ENCODE results near the gene RCOR1.

Gene RCOR1

DNA sequence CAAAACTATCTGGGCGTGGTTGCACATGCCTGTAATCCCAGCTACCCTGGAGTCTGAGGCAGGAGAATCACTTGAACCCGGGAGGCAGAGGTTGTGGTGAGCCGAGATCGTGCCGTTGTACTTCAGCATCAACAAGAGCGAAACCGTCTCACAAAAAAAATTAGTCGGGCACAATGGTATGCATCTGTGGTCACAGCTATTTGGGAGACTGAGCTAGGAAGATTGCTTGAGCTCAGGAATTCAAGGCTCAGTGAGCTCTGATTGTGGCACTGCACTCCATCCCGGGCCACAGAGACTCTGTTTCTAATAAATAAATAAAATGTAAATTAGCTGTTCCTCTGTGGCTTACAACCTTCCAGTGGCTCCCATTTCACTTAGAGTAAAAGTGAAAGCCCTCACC lies 28.0 kb downstream of the RCOR1 start:
- Histone ChIP-seq H3K23ac (ENCODE audit: low read depth, low read length, poor library complexity) (no peak overlapping the region), H3K4me1 (ENCODE audit: control insufficient read depth in 2 of 2, insufficient read depth in 1 of 2, low read depth in 1 of 2, low read length in 2 of 2) (peaks cover 5 to 12% of the 10 kb centered on the region in 2 donors), H3K14ac (ENCODE audit: low read length) (no peak overlapping the region), H3K9me3 (replicated peaks in 1 of 2; ENCODE audit: control insufficient read depth in 2 of 2, insufficient read depth in 1 of 2, low read depth in 1 of 2, low read length in 2 of 2) (no peaks in the 10 kb centered on the region), H2AFZ (ENCODE audit: low read length) (no peak overlapping the region), H3K4me3 (ENCODE audit: low read length in 2 of 2) (no peak overlapping the region), H2BK5ac (ENCODE audit: low read length) (no peak overlapping the region), H4K8ac (ENCODE audit: low read depth, low read length) (no peak overlapping the region), H3K27ac (replicated peaks; ENCODE audit: low read length) (no peak overlapping the region), H3K36me3 (replicated peaks in 1 of 2; ENCODE audit: control insufficient read depth in 2 of 2, insufficient read depth in 2 of 2, low read length in 2 of 2) (peaks cover 0 to 2% of the 10 kb centered on the region in 2 donors), H3K79me1 (ENCODE audit: low read depth, low read length) (peaks cover 6% of the 10 kb centered on the region), H3K9ac (ENCODE audit: low read depth, low read length, poor library complexity) (no peak overlapping the region), H4K91ac (ENCODE audit: low read depth, low read length, poor library complexity) (no peak overlapping the region), H2BK120ac (ENCODE audit: low read depth, low read length) (no peak overlapping the region), H3K27me3 (ENCODE audit: control insufficient read depth in 3 of 3, insufficient read depth in 3 of 3, low read depth in 1 of 3, low read length in 3 of 3) (no peaks in the 10 kb centered on the region), H2BK12ac (ENCODE audit: low read length) (no peak overlapping the region), H2BK15ac (ENCODE audit: low read length) (no peak overlapping the region), H3K18ac (ENCODE audit: low read length) (no peak overlapping the region), H2AK5ac (ENCODE audit: low read depth, low read length) (no peak overlapping the region), H3K4ac (ENCODE audit: low read length) (no peak overlapping the region), H3K4me2 (ENCODE audit: insufficient read depth, low read length, poor library complexity, severe bottlenecking) (no peak overlapping the region)
- no peak for DNase-seq (ENCODE audit: low spot score)
- WGBS, 2 donors (ENCODE audit: extremely low coverage in 2 of 2, insufficient read length in 2 of 2, insufficient replicate concordance in 1 of 2) = no CpG with 5 or more reads among the region's 9 CpGs

DNA sequence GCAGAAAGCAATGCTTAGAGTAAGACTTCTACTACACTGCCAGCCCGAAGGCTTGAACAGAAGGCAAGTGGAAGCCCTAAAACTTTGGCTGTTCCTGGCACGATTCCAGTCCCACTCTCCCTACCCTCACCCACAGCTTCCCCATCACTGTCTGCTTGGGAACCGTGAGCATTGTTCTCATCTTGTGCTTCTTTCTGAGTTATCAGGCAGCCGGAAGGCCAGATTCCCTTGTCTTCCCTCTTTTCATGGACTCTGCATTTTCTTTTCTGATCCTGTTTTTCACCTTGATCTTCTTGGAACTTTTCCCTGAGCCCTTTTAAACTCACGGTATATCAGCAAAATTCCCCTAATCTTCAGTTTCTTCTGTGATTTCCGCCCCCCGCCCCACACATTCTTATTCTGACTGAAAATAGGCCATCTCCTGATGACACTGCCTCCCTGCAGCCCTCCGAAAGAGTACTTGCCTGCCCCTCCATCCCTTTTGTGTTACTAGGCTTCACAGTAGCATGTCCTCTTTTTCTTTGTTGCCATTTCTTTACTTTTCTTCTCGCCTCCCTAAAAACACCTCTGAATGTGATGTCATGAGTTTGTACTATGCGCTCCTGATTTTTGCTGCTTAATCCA lies 29.9 kb downstream of the RCOR1 start:
- peak overlapping the region; percentile 52 for H3K27ac ChIP-seq (replicated peaks; ENCODE audit: low read length)
- H2BK15ac ChIP-seq (ENCODE audit: low read length) = no peak overlapping the region
- H3K18ac ChIP-seq (ENCODE audit: low read length) = peak overlapping the region; percentile 30
- peaks cover 2% of the 10 kb centered on the region for H3K79me1 ChIP-seq (ENCODE audit: low read depth, low read length)
- H3K4ac ChIP-seq (ENCODE audit: low read length) = no peak overlapping the region
- H2BK5ac ChIP-seq (ENCODE audit: low read length) = no peak overlapping the region
- H3K9ac ChIP-seq (ENCODE audit: low read depth, low read length, poor library complexity) = no peak overlapping the region
- no peak overlapping the region for H2AK5ac ChIP-seq (ENCODE audit: low read depth, low read length)
- H2BK120ac ChIP-seq (ENCODE audit: low read depth, low read length) = no peak overlapping the region
- peak overlapping the region; percentile 44 for H3K4me2 ChIP-seq (ENCODE audit: insufficient read depth, low read length, poor library complexity, severe bottlenecking)
- H3K4me3 ChIP-seq (ENCODE audit: low read length in 2 of 2) = no peak overlapping the region
- H3K14ac ChIP-seq (ENCODE audit: low read length) = no peak overlapping the region
- no peaks in the 10 kb centered on the region for H3K9me3 ChIP-seq (replicated peaks in 1 of 2; ENCODE audit: control insufficient read depth in 2 of 2, insufficient read depth in 1 of 2, low read depth in 1 of 2, low read length in 2 of 2)
- no CpG with 5 or more reads among the region's 10 CpGs for WGBS, 2 donors (ENCODE audit: extremely low coverage in 2 of 2, insufficient read length in 2 of 2, insufficient replicate concordance in 1 of 2)
- H4K8ac ChIP-seq (ENCODE audit: low read depth, low read length) = no peak overlapping the region
- no peaks in the 10 kb centered on the region for H3K27me3 ChIP-seq (ENCODE audit: control insufficient read depth in 3 of 3, insufficient read depth in 3 of 3, low read depth in 1 of 3, low read length in 3 of 3)
- H2BK12ac ChIP-seq (ENCODE audit: low read length) = no peak overlapping the region
- no peaks in the 10 kb centered on the region for H3K36me3 ChIP-seq (replicated peaks in 1 of 2; ENCODE audit: control insufficient read depth in 2 of 2, insufficient read depth in 2 of 2, low read length in 2 of 2)
- peaks cover 5 to 10% of the 10 kb centered on the region in 2 donors for H3K4me1 ChIP-seq (ENCODE audit: control insufficient read depth in 2 of 2, insufficient read depth in 1 of 2, low read depth in 1 of 2, low read length in 2 of 2)
- no peak overlapping the region for H2AFZ ChIP-seq (ENCODE audit: low read length)
- no peak for DNase-seq (ENCODE audit: low spot score)
- H4K91ac ChIP-seq (ENCODE audit: low read depth, low read length, poor library complexity) = no peak overlapping the region
- no peak overlapping the region for H3K23ac ChIP-seq (ENCODE audit: low read depth, low read length, poor library complexity)

DNA sequence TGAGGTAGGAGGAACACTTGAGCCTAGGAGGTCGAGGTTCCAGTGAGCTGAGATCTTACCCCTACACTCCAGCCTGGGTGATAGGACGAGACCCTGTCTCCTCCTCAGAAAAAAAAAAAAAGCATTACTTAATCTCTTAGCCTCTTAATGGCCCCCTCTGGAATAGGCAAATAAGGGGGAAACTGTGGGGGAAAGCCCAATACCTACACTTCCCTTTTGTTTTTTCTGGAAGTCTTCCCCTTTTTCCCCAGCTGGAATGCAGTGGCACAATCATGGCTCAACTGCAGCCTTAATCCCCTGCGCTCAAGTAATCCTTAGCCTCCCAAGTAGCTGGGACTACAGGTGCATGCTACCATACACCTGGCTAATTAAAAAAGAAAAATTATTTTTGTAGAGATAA lies 32.2 kb downstream of the RCOR1 start:
- no CpG with 5 or more reads among the region's 3 CpGs for WGBS, 2 donors (ENCODE audit: extremely low coverage in 2 of 2, insufficient read length in 2 of 2, insufficient replicate concordance in 1 of 2)

DNA sequence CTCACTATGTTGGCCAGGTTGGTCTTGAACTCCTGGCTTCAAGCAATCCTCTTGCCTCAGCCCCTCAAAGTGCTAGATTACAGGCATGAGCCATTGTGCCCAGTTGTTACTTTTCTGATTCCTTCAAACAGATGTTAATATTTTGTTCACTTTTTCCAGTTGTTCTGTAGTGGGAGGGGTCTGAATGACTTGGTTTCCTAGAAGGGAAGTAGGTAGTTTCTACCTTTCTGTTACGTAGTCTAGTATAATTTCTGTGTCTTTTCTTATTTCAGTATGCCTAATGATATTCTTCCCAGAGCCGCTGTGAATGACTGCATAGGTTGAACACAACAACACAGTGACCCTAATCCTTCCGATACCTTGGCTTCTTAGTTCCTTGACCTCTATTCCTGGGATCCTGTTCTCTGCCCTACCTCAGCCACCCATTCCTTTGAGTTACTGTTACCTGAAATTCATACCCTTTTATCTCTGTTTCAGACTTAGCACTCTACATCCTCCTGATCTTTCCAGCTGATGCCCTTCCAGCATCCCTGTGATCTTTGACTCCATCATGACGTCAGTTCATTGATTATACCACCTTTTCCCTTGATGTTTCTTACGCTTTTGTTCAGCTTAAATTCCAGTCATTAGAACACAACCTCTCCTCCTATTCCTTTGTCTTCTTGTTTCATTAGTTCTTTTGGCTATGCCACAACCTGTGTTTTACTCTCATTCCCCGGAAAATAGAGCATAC lies 33.3 kb downstream of the RCOR1 start:
- Histone ChIP-seq H3K4me2 (ENCODE audit: insufficient read depth, low read length, poor library complexity, severe bottlenecking) (no peak overlapping the region), H3K36me3 (replicated peaks in 1 of 2; ENCODE audit: control insufficient read depth in 2 of 2, insufficient read depth in 2 of 2, low read length in 2 of 2) (no peaks in the 10 kb centered on the region), H3K18ac (ENCODE audit: low read length) (no peak overlapping the region), H3K27me3 (ENCODE audit: control insufficient read depth in 3 of 3, insufficient read depth in 3 of 3, low read depth in 1 of 3, low read length in 3 of 3) (no peaks in the 10 kb centered on the region), H3K23ac (ENCODE audit: low read depth, low read length, poor library complexity) (no peak overlapping the region), H2BK120ac (ENCODE audit: low read depth, low read length) (no peak overlapping the region), H4K8ac (ENCODE audit: low read depth, low read length) (no peak overlapping the region), H3K9me3 (replicated peaks in 1 of 2; ENCODE audit: control insufficient read depth in 2 of 2, insufficient read depth in 1 of 2, low read depth in 1 of 2, low read length in 2 of 2) (no peaks in the 10 kb centered on the region), H2BK5ac (ENCODE audit: low read length) (no peak overlapping the region), H2AFZ (ENCODE audit: low read length) (no peak overlapping the region), H3K4me3 (ENCODE audit: low read length in 2 of 2) (no peak overlapping the region), H2BK15ac (ENCODE audit: low read length) (no peak overlapping the region), H3K79me1 (ENCODE audit: low read depth, low read length) (no peaks in the 10 kb centered on the region), H2BK12ac (ENCODE audit: low read length) (no peak overlapping the region), H3K14ac (ENCODE audit: low read length) (no peak overlapping the region), H3K9ac (ENCODE audit: low read depth, low read length, poor library complexity) (no peak overlapping the region), H3K4me1 (ENCODE audit: control insufficient read depth in 2 of 2, insufficient read depth in 1 of 2, low read depth in 1 of 2, low read length in 2 of 2) (peaks cover 5 to 16% of the 10 kb centered on the region in 2 donors), H4K91ac (ENCODE audit: low read depth, low read length, poor library complexity) (no peak overlapping the region), H3K27ac (replicated peaks; ENCODE audit: low read length) (no peak overlapping the region), H2AK5ac (ENCODE audit: low read depth, low read length) (no peak overlapping the region), H3K4ac (ENCODE audit: low read length) (no peak overlapping the region)
- WGBS, 2 donors (ENCODE audit: extremely low coverage in 2 of 2, insufficient read length in 2 of 2, insufficient replicate concordance in 1 of 2) = no CpG with 5 or more reads among the region's 6 CpGs
- no peak for DNase-seq (ENCODE audit: low spot score)

More for the DNA sequence above, 32.2 kb downstream of the RCOR1 start:
- Histone ChIP-seq H3K36me3 (replicated peaks in 1 of 2; ENCODE audit: control insufficient read depth in 2 of 2, insufficient read depth in 2 of 2, low read length in 2 of 2) (no peaks in the 10 kb centered on the region), H3K4me2 (ENCODE audit: insufficient read depth, low read length, poor library complexity, severe bottlenecking) (no peak overlapping the region), H3K79me1 (ENCODE audit: low read depth, low read length) (peaks cover 2% of the 10 kb centered on the region), H2AFZ (ENCODE audit: low read length) (no peak overlapping the region), H3K23ac (ENCODE audit: low read depth, low read length, poor library complexity) (no peak overlapping the region), H2BK15ac (ENCODE audit: low read length) (no peak overlapping the region), H2BK120ac (ENCODE audit: low read depth, low read length) (no peak overlapping the region), H4K91ac (ENCODE audit: low read depth, low read length, poor library complexity) (no peak overlapping the region), H3K4me1 (ENCODE audit: control insufficient read depth in 2 of 2, insufficient read depth in 1 of 2, low read depth in 1 of 2, low read length in 2 of 2) (peaks cover 5 to 12% of the 10 kb centered on the region in 2 donors), H3K9me3 (replicated peaks in 1 of 2; ENCODE audit: control insufficient read depth in 2 of 2, insufficient read depth in 1 of 2, low read depth in 1 of 2, low read length in 2 of 2) (no peaks in the 10 kb centered on the region), H3K4ac (ENCODE audit: low read length) (no peak overlapping the region), H3K18ac (ENCODE audit: low read length) (no peak overlapping the region), H2AK5ac (ENCODE audit: low read depth, low read length) (no peak overlapping the region), H3K4me3 (ENCODE audit: low read length in 2 of 2) (no peak overlapping the region), H3K27ac (replicated peaks; ENCODE audit: low read length) (no peak overlapping the region), H3K9ac (ENCODE audit: low read depth, low read length, poor library complexity) (no peak overlapping the region), H2BK5ac (ENCODE audit: low read length) (no peak overlapping the region), H3K14ac (ENCODE audit: low read length) (no peak overlapping the region), H2BK12ac (ENCODE audit: low read length) (no peak overlapping the region), H3K27me3 (ENCODE audit: control insufficient read depth in 3 of 3, insufficient read depth in 3 of 3, low read depth in 1 of 3, low read length in 3 of 3) (no peaks in the 10 kb centered on the region), H4K8ac (ENCODE audit: low read depth, low read length) (no peak overlapping the region)
- DNase-seq (ENCODE audit: low spot score) = no peak

Data from neuronal stem cell (in vitro differentiated cells).